ENCODE data around the gene LRRC59. TPM values are rescaled to one million over a fixed set of nuclear protein-coding genes. Genes with fewer than 3 reads are reported as not detected.

The LRRC59 gene
- total and polyA plus RNA-seq, 2 experiments from 2014 or later = 46.4 to 124 TPM

DNA sequence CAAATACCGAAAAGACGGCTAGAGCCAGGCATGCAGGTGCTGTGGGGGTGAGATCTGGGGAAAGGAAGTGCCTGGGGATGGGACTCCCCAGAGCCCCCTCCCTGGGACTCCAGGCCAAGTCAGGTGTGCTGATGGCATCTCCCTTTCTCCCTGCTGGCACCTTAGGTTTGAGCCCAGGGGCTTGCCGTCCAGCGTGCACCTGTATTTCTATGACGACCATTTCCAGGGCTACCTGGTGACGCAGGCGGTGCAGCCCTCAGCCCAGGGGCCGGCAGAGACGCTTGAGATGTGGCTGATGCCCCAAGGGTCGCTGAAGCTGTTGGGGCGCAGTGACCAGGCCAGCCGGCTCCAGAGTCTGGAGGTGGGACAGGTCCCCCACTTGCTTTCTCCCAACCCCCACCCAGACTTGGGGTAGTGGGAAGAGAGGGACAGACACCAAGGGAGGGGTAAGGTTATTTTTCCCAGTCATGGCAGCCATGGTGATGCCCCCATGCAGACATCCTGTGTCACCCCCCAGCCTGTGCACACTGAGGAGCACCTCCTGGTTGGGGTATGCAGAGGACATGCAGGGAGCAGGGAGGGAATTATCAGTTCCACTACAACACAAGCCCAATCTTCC lies 40.3 kb downstream of the LRRC59 start:
- Histone ChIP-seq H2AFZ (no peak overlapping the region), H3F3A (replicated peaks; ENCODE audit: low read depth) (no peaks in the 10 kb centered on the region), H3K27ac (ENCODE audit: low read depth) (no peak overlapping the region), H3K27me3 (ENCODE audit: insufficient read depth) (no peaks in the 10 kb centered on the region), H3K79me2 (replicated peaks; ENCODE audit: insufficient read depth) (no peaks in the 10 kb centered on the region), H4K20me1 (replicated peaks; ENCODE audit: insufficient read depth) (no peaks in the 10 kb centered on the region), H3K9me2 (ENCODE audit: insufficient read depth) (no peaks in the 10 kb centered on the region), H3K4me1 (ENCODE audit: insufficient read depth) (no peaks in the 10 kb centered on the region), H3K4me2 (no peak overlapping the region), H3K36me3 (ENCODE audit: insufficient read depth) (no peaks in the 10 kb centered on the region), H3K4me3 (no peak overlapping the region)
- DNase-seq (ENCODE audit: low spot score) = no peak
- peaks cover 6% of the 10 kb centered on the region for H3K27me3 Mint-ChIP-seq (ENCODE audit: insufficient read depth, low read depth, poor library complexity)
- H3K4me3 Mint-ChIP-seq = no peak overlapping the region
- TF ChIP-seq ETS1 (IDR thresholded peaks at IDR 0.05) (no peak), ZNF114 (CRISPR knock-in tag; IDR thresholded peaks at IDR 0.05) (no peak), NANOG (IDR thresholded peaks at IDR 0.05; ENCODE audit: borderline replicate concordance) (no peak), CREB1 (CRISPR knock-in tag; IDR thresholded peaks at IDR 0.05; ENCODE audit: low read depth) (no peak), POLR2AphosphoS5 (IDR thresholded peaks at IDR 0.05; ENCODE audit: low read depth) (no peak), STAT1 (IDR thresholded peaks at IDR 0.05; ENCODE audit: unreplicated experiment) (no peak), REST (IDR thresholded peaks at IDR 0.05; ENCODE audit: unreplicated experiment) (no peak), EZH2 (IDR thresholded peaks at IDR 0.05; ENCODE audit: low read depth, unreplicated experiment) (no peak)
- TF ChIP-seq, protein P1, sequence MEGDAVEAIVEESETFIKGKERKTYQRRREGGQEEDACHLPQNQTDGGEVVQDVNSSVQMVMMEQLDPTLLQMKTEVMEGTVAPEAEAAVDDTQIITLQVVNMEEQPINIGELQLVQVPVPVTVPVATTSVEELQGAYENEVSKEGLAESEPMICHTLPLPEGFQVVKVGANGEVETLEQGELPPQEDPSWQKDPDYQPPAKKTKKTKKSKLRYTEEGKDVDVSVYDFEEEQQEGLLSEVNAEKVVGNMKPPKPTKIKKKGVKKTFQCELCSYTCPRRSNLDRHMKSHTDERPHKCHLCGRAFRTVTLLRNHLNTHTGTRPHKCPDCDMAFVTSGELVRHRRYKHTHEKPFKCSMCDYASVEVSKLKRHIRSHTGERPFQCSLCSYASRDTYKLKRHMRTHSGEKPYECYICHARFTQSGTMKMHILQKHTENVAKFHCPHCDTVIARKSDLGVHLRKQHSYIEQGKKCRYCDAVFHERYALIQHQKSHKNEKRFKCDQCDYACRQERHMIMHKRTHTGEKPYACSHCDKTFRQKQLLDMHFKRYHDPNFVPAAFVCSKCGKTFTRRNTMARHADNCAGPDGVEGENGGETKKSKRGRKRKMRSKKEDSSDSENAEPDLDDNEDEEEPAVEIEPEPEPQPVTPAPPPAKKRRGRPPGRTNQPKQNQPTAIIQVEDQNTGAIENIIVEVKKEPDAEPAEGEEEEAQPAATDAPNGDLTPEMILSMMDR (conservative IDR thresholded peaks at IDR 0.05; ENCODE audit: low read depth in 2 of 2) = no peak
- TF ChIP-seq, protein P2, sequence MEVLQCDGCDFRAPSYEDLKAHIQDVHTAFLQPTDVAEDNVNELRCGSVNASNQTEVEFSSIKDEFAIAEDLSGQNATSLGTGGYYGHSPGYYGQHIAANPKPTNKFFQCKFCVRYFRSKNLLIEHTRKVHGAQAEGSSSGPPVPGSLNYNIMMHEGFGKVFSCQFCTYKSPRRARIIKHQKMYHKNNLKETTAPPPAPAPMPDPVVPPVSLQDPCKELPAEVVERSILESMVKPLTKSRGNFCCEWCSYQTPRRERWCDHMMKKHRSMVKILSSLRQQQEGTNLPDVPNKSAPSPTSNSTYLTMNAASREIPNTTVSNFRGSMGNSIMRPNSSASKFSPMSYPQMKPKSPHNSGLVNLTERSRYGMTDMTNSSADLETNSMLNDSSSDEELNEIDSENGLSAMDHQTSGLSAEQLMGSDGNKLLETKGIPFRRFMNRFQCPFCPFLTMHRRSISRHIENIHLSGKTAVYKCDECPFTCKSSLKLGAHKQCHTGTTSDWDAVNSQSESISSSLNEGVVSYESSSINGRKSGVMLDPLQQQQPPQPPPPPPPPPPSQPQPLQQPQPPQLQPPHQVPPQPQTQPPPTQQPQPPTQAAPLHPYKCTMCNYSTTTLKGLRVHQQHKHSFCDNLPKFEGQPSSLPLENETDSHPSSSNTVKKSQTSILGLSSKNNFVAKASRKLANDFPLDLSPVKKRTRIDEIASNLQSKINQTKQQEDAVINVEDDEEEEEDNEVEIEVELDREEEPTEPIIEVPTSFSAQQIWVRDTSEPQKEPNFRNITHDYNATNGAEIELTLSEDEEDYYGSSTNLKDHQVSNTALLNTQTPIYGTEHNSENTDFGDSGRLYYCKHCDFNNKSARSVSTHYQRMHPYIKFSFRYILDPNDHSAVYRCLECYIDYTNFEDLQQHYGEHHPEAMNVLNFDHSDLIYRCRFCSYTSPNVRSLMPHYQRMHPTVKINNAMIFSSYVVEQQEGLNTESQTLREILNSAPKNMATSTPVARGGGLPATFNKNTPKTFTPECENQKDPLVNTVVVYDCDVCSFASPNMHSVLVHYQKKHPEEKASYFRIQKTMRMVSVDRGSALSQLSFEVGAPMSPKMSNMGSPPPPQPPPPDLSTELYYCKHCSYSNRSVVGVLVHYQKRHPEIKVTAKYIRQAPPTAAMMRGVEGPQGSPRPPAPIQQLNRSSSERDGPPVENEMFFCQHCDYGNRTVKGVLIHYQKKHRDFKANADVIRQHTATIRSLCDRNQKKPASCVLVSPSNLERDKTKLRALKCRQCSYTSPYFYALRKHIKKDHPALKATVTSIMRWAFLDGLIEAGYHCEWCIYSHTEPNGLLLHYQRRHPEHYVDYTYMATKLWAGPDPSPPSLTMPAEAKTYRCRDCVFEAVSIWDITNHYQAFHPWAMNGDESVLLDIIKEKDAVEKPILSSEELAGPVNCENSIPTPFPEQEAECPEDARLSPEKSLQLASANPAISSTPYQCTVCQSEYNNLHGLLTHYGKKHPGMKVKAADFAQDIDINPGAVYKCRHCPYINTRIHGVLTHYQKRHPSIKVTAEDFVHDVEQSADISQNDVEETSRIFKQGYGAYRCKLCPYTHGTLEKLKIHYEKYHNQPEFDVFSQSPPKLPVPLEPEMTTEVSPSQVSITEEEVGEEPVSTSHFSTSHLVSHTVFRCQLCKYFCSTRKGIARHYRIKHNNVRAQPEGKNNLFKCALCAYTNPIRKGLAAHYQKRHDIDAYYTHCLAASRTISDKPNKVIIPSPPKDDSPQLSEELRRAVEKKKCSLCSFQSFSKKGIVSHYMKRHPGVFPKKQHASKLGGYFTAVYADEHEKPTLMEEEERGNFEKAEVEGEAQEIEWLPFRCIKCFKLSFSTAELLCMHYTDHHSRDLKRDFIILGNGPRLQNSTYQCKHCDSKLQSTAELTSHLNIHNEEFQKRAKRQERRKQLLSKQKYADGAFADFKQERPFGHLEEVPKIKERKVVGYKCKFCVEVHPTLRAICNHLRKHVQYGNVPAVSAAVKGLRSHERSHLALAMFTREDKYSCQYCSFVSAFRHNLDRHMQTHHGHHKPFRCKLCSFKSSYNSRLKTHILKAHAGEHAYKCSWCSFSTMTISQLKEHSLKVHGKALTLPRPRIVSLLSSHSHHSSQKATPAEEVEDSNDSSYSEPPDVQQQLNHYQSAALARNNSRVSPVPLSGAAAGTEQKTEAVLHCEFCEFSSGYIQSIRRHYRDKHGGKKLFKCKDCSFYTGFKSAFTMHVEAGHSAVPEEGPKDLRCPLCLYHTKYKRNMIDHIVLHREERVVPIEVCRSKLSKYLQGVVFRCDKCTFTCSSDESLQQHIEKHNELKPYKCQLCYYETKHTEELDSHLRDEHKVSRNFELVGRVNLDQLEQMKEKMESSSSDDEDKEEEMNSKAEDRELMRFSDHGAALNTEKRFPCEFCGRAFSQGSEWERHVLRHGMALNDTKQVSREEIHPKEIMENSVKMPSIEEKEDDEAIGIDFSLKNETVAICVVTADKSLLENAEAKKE (CRISPR knock-in tag; IDR thresholded peaks at IDR 0.05) = no peak
- peaks cover 53% of the 10 kb centered on the region for H3K36me3 Mint-ChIP-seq (ENCODE audit: low read depth)
- H3K4me1 Mint-ChIP-seq = peaks cover 2% of the 10 kb centered on the region
- H3K27ac Mint-ChIP-seq = no peak overlapping the region
- no peak for ATAC-seq
- H3K9me3 Mint-ChIP-seq = no peaks in the 10 kb centered on the region
